HUES64 (cell line): ENCODE data around the gene FRMPD4.
"Not testable (repeated sequence)": the region's sequence is repeated elsewhere in the genome, so short reads cannot be mapped to it uniquely, and the experiment has no call there.

Experiments used
- H3K27ac ChIP-seq: 2 replicates; pipeline ENCODE4 v1.7.0; 2013; ENCODE audit warnings: low read depth, low read length, inconsistent platforms
- H3K27me3 ChIP-seq: 2 replicates; pipeline ENCODE4 v1.6.1; 2013; ENCODE audit warnings: mild to moderate bottlenecking, low read length; ENCODE audit not compliant: insufficient read depth
- H3K36me3 ChIP-seq: 2 replicates; pipeline ENCODE4 v1.6.1; 2013; ENCODE audit warnings: mild to moderate bottlenecking, low read length; ENCODE audit not compliant: insufficient read depth
- H3K4me1 ChIP-seq: 2 replicates; pipeline ENCODE4 v1.6.1; 2013; ENCODE audit warnings: mild to moderate bottlenecking, low read length, moderate library complexity; ENCODE audit not compliant: insufficient read depth
- H3K4me3 ChIP-seq: 2 replicates; pipeline ENCODE4 v1.5.1; 2013; ENCODE audit warnings: mild to moderate bottlenecking, low read length, moderate library complexity
- H3K9ac ChIP-seq: 2 replicates; pipeline ENCODE4 v1.6.1; 2013; ENCODE audit warnings: mild to moderate bottlenecking, low read depth, low read length
- H3K9me3 ChIP-seq: 2 replicates; pipeline ENCODE4 v1.6.1; 2013; ENCODE audit warnings: low read depth, low read length; ENCODE audit not compliant: insufficient read depth
- WGBS: fragments of 150-250, 120-280 bp; methylation state at CpG from one replicate; pipeline ENCODE4 v1.1.7; 2013; ENCODE audit warnings: missing lambda C conversion rate; 5-methylcytosine and 5-hydroxymethylcytosine counted together

The FRMPD4 gene

DNA sequence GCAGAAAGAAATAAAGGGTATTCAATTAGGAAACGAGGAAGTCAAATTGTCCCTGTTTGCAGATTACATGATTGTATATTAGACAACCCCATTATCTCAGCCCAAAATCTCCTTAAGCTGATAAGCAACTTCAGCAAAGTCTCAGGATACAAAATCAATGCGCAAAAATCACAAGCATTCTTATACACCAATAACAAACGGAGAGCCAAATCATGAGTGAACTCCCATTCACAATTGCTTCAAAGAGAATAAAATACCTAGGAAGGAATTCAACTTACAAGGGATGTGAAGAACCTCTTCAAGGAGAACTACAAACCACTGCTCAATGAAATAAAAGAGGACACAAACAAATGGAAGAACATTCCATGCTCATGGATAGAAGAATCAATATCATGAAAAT lies 404.0 kb downstream of the FRMPD4 start:
- not testable (repeated sequence) for H3K4me1 ChIP-seq, H3K4me3 ChIP-seq, H3K9ac ChIP-seq, H3K9me3 ChIP-seq, H3K36me3 ChIP-seq, H3K27ac ChIP-seq, H3K27me3 ChIP-seq
- WGBS, result 100% methylated on average over 2 of the region's 3 CpGs

DNA sequence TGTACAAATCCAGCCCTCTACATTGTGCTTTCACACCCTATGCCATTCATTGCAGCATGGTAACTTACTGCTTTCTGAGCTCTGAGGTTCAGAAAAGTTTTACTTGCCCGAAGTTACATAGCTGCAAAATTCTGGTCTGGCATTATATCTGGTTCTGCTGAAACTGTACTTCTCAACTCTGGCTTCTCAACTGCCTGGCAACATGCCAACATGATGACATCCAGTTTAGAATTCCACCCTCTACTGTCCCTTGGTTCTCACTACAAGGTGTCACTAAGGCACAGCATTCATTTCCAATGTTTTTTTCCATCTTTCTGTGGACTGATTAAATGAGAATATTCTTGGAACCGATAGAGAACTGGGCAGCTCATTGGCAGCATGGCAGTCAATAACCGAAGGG lies 410.1 kb downstream of the FRMPD4 start:
- no peak overlapping the region for H3K4me3 ChIP-seq
- no peaks in the 10 kb centered on the region for H3K9me3 ChIP-seq
- no peaks in the 10 kb centered on the region for H3K27me3 ChIP-seq
- H3K27ac ChIP-seq, result no peak overlapping the region
- WGBS, result 89% methylated on average over 3 of the region's 3 CpGs
- H3K4me1 ChIP-seq, result no peaks in the 10 kb centered on the region
- H3K9ac ChIP-seq, result no peak overlapping the region
- H3K36me3 ChIP-seq, result no peaks in the 10 kb centered on the region

DNA sequence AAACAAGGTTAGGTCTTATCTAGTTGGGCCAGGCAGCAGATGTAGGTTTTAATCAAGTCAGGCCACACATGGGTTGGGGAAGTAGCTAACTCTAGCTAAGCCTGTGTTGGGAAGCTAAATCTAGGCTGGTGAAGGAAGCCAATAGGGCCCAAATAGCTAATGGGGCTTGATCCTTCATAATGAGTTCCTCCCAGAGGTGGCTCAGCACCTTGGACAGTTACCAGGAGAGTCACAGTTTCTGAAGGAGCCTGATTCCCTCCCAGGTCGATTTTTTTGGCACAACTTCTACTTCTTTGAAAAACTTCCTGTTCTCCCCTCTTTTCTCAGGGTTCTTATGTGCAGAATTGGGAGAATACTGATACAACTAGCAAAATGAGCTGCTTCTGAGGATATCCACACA lies 410.5 kb downstream of the FRMPD4 start:
- no peaks in the 10 kb centered on the region for H3K9me3 ChIP-seq
- 8% methylated on average over 1 of the region's 1 CpG for WGBS
- no peaks in the 10 kb centered on the region for H3K27me3 ChIP-seq
- H3K27ac ChIP-seq, result no peak overlapping the region
- H3K9ac ChIP-seq, result no peak overlapping the region
- no peaks in the 10 kb centered on the region for H3K4me1 ChIP-seq
- H3K36me3 ChIP-seq, result no peaks in the 10 kb centered on the region
- H3K4me3 ChIP-seq, result no peak overlapping the region

DNA sequence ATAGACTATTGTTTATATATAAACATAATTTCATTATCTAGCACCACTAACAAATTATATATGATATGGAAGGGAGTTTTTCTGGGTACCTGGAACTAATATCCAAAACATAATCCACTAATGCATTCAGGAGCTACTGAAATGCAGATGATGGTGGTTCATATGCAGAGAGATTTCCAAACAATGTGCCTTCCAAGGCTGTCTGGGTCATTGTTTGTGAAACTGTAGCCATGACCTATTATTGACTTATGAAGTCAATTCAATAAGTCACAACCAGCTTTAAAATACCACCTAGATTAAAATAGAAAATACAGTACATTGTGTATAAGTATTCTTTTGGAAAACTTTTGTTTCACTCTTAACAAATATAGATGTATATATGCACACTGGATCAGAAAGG lies 415.9 kb downstream of the FRMPD4 start:
- Histone ChIP-seq H3K4me3 (no peak overlapping the region), H3K9me3 (no peaks in the 10 kb centered on the region), H3K9ac (no peak overlapping the region), H3K36me3 (no peaks in the 10 kb centered on the region), H3K27ac (no peak overlapping the region), H3K4me1 (no peaks in the 10 kb centered on the region), H3K27me3 (no peaks in the 10 kb centered on the region)

DNA sequence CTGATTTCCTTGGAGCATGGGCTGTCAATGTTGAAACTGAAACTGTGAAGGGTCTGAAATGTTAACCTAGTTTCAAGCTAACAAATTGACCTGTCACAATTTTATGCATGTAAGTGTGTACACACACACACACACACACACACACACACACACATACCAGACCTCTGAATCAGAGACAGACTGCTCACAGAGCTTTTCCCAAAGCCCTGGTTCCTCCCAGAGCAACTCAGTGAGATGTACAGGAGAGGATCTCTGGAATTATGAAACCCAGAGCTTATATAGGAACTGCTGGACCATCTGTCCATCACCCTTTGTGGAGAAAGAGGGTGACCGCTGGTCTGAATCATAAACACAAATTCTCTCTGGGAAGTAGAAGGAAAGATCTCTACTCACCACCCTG lies 424.8 kb downstream of the FRMPD4 start:
- Histone ChIP-seq H3K4me3 (no peak overlapping the region), H3K27me3 (no peaks in the 10 kb centered on the region), H3K9me3 (no peaks in the 10 kb centered on the region), H3K27ac (no peak overlapping the region), H3K36me3 (no peaks in the 10 kb centered on the region), H3K9ac (no peak overlapping the region), H3K4me1 (no peaks in the 10 kb centered on the region)
- no CpG with 5 or more reads among the region's 1 CpG for WGBS

DNA sequence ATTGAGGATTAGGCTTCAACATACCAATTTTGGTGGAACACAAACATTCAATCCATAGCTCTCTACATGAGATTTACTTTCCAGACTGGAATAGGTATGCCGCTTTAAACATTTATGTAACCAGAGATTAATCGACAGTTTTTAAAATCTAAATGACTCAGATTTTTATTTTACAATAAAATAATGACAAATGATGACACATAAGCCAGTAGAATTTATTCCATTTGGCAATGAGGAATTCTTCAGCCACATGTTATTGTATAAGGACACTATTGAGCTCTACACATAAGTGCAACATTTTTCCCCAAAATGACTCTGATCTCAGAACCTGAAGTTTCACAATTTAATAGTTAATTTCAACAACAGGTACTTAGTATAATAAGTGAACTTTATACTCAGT lies 425.9 kb downstream of the FRMPD4 start:
- H3K27me3 ChIP-seq, result no peaks in the 10 kb centered on the region
- no peak overlapping the region for H3K4me3 ChIP-seq
- 100% methylated on average over 1 of the region's 2 CpGs for WGBS
- no peak overlapping the region for H3K9ac ChIP-seq
- H3K9me3 ChIP-seq, result no peaks in the 10 kb centered on the region
- no peaks in the 10 kb centered on the region for H3K36me3 ChIP-seq
- H3K4me1 ChIP-seq, result no peaks in the 10 kb centered on the region
- no peak overlapping the region for H3K27ac ChIP-seq

DNA sequence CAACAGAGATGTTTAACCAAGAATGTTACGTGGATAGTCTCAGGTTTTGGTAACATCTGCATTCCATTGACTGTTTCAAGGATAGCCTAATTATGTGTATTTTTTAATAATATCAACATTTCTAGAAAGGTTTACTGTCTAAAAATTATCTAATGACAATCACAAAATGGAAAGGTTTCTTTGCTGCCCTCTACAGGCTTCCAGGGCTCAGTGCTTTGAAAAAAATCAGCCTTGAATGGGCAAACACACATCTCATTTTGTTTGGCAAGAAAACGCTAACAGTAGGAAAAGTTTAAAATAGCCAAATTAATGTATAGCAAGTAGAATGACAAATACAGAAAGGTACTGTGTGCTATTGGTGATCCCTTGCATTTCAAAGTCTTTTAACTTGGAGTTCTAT lies 429.6 kb downstream of the FRMPD4 start:
- Histone ChIP-seq H3K9me3 (no peaks in the 10 kb centered on the region), H3K27ac (no peak overlapping the region), H3K27me3 (no peaks in the 10 kb centered on the region), H3K4me1 (no peaks in the 10 kb centered on the region), H3K4me3 (no peak overlapping the region), H3K36me3 (no peaks in the 10 kb centered on the region), H3K9ac (no peak overlapping the region)
- WGBS, result 100% methylated on average over 1 of the region's 2 CpGs

DNA sequence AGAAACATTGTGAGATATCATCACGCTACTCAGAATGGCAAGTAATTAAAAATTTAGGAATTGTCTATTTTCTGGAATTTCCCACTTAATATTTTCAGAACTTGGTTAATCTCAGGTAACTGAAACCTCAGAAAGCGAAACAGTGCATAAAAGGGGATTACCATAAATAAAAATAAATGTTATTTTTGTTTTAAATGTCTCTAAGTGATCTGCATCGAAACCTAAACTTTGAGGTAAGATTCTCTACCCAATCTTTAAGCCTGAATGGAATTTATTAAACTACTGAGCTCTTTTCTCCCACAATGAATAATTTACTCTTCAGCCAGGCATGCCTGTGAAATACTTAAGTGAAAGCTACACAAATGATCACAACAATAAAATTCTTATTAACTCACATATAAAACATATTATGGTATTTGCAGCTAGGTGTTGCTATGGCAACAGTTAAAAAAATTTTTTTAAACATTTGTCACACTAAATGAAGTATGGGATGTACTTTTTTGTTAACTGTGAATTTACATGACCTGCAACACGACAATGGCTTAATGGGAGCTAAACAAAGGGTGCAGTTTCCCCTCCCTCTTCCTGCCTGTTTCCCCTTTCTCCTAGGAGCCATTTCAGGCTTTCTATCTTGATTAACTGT lies 432.7 kb downstream of the FRMPD4 start:
- H3K9me3 ChIP-seq, result no peaks in the 10 kb centered on the region
- no peaks in the 10 kb centered on the region for H3K4me1 ChIP-seq
- no peak overlapping the region for H3K27ac ChIP-seq
- no peaks in the 10 kb centered on the region for H3K27me3 ChIP-seq
- H3K9ac ChIP-seq, result no peak overlapping the region
- no CpG with 5 or more reads among the region's 4 CpGs for WGBS
- H3K36me3 ChIP-seq, result no peaks in the 10 kb centered on the region
- H3K4me3 ChIP-seq, result no peak overlapping the region

DNA sequence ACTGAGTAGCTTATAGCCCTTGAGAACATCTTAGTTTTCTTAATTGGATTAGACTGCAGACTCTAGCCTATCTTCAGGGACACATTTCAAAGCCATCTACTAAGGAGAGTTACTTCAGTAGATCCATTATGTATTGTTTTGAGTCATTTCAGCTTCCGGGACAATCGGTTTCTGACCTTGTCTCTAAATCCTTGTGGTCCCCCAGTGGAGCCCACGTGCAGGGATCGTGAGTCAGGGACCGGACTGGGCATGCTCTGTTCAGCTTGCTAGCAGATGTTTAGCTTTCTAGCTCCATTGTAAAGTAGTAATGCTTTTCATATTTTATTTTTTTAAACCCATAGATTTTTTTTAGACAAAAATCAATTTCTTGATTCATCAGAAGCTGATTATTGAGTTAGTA lies 441.0 kb downstream of the FRMPD4 start:
- no peak overlapping the region for H3K9ac ChIP-seq
- H3K27ac ChIP-seq, result no peak overlapping the region
- H3K4me3 ChIP-seq, result no peak overlapping the region
- H3K36me3 ChIP-seq, result no peaks in the 10 kb centered on the region
- WGBS, result 89% methylated on average over 5 of the region's 5 CpGs
- H3K4me1 ChIP-seq, result no peaks in the 10 kb centered on the region
- H3K9me3 ChIP-seq, result no peaks in the 10 kb centered on the region
- H3K27me3 ChIP-seq, result no peaks in the 10 kb centered on the region

DNA sequence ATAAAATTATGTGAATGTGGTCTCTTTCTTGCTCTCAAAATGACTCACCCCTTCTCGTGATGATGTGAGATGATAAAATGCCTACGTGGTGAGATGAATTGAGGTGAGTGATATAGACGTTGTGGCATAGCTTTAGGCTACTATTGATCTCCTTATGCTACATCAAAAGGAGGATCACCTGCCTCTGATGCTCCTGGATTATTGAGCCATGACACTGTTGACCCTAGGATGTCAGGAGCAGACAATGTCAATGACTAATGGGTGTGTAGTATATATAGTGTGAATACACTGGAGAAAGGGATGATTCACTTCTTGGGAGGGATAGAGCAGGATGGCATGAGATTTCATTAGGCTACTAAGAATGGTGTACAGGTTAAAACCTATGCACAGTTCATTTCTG lies 442.3 kb downstream of the FRMPD4 start:
- Histone ChIP-seq H3K27ac (no peak overlapping the region), H3K4me3 (no peak overlapping the region), H3K9me3 (no peaks in the 10 kb centered on the region), H3K36me3 (no peaks in the 10 kb centered on the region), H3K27me3 (no peaks in the 10 kb centered on the region), H3K4me1 (no peaks in the 10 kb centered on the region), H3K9ac (no peak overlapping the region)
- WGBS, result 95% methylated on average over 2 of the region's 3 CpGs

DNA sequence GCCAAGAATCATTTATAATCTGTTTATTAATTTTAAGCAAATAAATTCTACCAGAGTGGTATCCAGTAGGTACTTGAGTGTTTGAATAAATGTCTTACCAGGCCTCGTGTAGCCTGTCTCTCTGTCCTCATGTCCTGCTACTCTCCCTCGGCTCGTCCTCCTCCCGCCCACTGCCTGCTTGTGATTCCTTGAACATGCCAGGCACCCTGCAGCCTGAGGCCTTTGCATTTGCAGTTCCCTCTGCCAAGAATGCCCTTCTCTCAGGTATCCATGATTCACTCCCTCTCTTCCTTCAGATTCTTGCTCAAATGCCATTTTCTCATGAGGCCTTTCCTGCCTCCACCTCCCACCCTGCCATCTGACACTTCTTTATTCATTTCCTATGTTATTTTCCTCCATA lies 443.3 kb downstream of the FRMPD4 start:
- H3K9me3 ChIP-seq, result no peaks in the 10 kb centered on the region
- no peaks in the 10 kb centered on the region for H3K36me3 ChIP-seq
- no peak overlapping the region for H3K4me3 ChIP-seq
- no peak overlapping the region for H3K27ac ChIP-seq
- no peaks in the 10 kb centered on the region for H3K4me1 ChIP-seq
- no peaks in the 10 kb centered on the region for H3K27me3 ChIP-seq
- H3K9ac ChIP-seq, result no peak overlapping the region
- 55% methylated on average over 4 of the region's 4 CpGs for WGBS

DNA sequence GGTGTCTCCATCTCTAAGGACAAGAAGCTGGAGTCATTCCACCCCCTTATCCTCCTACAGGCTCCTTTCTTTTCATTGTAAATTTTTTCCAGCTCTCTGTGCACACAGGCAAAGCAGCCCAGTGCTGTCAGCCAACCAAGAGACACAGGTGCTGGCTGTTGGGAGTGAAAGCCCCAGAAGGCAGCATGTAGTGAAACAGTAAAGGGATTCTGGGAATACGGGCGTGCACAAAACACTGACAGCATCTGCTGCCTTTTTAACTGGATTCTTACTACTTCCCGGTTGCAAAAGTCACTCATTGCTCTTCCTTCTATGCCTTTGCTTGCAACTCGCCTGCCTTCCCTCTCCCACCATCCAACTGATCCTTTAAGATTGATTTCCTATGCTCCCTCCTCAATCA lies 444.4 kb downstream of the FRMPD4 start:
- Histone ChIP-seq H3K4me1 (no peaks in the 10 kb centered on the region), H3K9me3 (no peaks in the 10 kb centered on the region), H3K4me3 (no peak overlapping the region), H3K27ac (no peak overlapping the region), H3K36me3 (no peaks in the 10 kb centered on the region), H3K9ac (no peak overlapping the region), H3K27me3 (no peaks in the 10 kb centered on the region)
- 88% methylated on average over 4 of the region's 4 CpGs for WGBS
